ENCODE measurements around the gene EDARADD.

The EDARADD gene

GRCh38 chr1:236524895-236525184 is 130.8 kb downstream of the EDARADD start:
- DNase-seq (ENCODE audit: low read depth): no peak
- no peak for TF ChIP-seq CTCF (conservative IDR thresholded peaks at IDR 0.05; ENCODE audit: low read length)
- peak overlapping the region; percentile 97 for H3K4me3 ChIP-seq (ENCODE audit: low read length)

DNA sequence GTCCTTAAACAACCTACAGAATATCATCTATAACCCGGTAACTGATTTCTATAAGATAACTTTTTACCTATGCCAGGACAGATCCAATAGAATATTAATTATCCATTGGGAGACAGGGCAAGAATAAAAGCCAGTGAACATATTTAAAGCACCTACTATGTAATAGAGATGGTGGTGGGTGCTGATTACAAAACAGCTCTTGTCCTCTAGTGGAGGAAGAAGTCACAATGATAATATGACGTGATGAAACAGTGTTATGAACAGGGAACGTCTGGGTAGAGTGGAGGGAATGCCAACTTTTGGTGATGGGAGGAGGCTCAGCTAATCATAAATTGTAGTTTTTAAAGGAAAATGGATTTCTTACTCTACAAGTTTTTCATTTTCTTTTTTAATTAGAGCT is 132.0 kb downstream of the EDARADD start:
- H3K4me3 ChIP-seq (ENCODE audit: low read length): no peak overlapping the region
- no peak for TF ChIP-seq CTCF (conservative IDR thresholded peaks at IDR 0.05; ENCODE audit: low read length)
- DNase-seq (ENCODE audit: low read depth): no peak

DNA sequence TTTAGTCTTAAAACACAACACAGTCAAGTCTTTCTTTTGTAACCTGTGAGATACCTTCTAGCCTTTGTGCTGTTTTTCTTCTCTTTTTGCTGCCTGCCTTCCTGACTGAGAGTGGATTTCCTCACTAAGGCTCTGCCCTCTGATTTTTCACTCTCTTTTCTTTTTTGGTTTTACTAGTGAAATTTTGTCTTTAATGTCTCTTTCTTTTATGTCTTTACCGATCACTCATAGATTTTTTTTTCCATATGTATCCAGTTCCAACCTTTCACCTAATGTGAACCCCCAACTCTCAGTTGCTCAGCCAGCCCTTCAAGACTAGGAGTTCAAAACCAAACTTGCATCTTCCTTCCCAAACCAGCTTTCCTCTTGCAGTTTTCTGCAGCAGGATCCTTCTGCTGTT is 136.2 kb downstream of the EDARADD start:
- TF ChIP-seq CTCF (conservative IDR thresholded peaks at IDR 0.05; ENCODE audit: low read length): no peak
- no peak for DNase-seq (ENCODE audit: low read depth)
- H3K4me3 ChIP-seq (ENCODE audit: low read length): no peak overlapping the region

DNA sequence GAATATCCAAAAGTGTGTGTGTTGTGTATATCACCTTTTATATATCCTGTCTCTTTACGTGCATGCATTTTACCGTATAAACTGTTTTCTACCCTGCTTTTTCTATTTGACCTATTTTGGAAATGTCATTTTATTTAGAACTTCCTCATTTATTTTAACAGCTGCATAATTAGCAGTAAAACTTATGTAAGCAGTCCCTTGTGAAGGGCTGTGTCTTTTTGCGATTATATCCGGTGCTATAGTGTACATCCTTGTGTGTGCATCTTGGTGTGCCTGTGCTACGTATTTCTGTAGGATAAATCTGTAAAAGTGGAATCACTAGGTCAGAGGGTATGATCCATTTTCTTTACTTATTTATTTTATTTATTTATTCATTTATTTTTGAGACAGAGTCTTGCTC is 136.9 kb downstream of the EDARADD start:
- DNase-seq (ENCODE audit: low read depth): no peak
- TF ChIP-seq CTCF (conservative IDR thresholded peaks at IDR 0.05; ENCODE audit: low read length): no peak
- H3K4me3 ChIP-seq (ENCODE audit: low read length): no peak overlapping the region

DNA sequence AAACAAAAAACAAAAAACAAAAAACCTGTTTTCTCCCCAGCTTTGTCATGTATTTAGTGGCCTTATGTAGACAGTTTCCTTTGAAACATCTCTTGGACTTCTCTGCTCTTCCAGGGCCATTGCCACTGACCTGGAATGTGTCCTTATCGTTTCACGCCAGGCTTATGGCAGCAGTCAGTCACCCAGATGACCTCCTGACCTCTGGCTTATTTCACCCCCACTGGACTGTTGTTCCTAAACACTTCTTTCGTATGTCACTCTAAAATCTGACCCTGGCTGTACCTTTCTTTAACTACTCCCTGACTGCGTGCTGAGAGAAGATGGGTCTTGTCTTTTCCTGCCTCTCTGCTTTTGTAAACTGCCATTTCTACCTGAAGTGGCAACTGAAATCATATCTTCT is 138.8 kb downstream of the EDARADD start:
- TF ChIP-seq CTCF (conservative IDR thresholded peaks at IDR 0.05; ENCODE audit: low read length): no peak
- H3K4me3 ChIP-seq (ENCODE audit: low read length): no peak overlapping the region
- DNase-seq (ENCODE audit: low read depth): no peak

DNA sequence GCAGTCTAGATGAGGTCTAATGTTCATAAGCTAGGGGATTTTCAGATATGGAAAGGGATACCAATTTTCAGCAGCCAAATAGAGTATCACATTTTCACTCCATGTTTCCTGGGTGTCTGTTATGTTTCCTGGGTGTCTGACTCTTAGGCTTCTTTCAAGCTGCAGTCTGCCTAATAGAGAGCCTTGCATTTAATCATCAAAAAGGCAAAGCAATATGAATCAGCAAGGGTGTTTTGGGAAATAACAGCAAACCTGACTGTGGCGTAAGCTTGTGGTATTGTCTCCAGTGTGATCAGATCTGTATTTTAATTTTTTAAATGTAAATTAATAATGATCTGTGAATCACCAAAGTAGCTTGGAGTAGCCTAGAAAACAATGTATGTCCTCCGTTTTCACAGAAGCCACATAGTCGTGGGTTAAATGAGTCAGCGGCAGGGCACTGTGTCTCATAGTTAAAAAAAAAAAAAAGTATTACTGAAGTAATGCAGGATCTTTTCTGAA is 140.1 kb downstream of the EDARADD start:
- TF ChIP-seq CTCF (conservative IDR thresholded peaks at IDR 0.05; ENCODE audit: low read length): no peak
- peak; percentile 62 for DNase-seq (ENCODE audit: low read depth)
- H3K4me3 ChIP-seq (ENCODE audit: low read length): no peak overlapping the region
